Aorta (tissue), 5 donors: ENCODE data around the gene TNRC6C. TPM values are rescaled to one million over a fixed set of nuclear protein-coding genes. Genes with fewer than 3 reads are reported as not detected.

Source experiments
- ATAC-seq: fragments of 200-7000 bp; cut with Tn5 transposase; one replicate; pipeline ENCODE4 v1.9.1; 2022; ENCODE audit warnings: moderate library complexity; ENCODE audit not compliant: low FRiP score
- DNase-seq, 2 donors: peaks; one replicate each; pipeline ENCODE4 v3.0.0-alpha.2; 2020
- H3K27ac ChIP-seq, 2 donors: one replicate each; pipeline ENCODE4 v1.5.1; 2013; ENCODE audit warnings: low read length in 2 of 2, mild to moderate bottlenecking in 2 of 2, moderate library complexity in 2 of 2, control low read depth in 1 of 2, inconsistent platforms in 1 of 2, low read depth in 1 of 2
- H3K27me3 ChIP-seq, 2 donors: one replicate each; pipeline ENCODE4 v1.6.1; 2013; ENCODE audit warnings: control low read depth in 1 of 2, low read length in 1 of 2, mild to moderate bottlenecking in 1 of 2, moderate library complexity in 1 of 2; ENCODE audit not compliant: insufficient read depth in 2 of 2, control insufficient read depth in 1 of 2
- H3K36me3 ChIP-seq, 2 donors: one replicate each; pipeline ENCODE4 v1.6.1; 2013; ENCODE audit warnings: control low read depth in 1 of 2, low read length in 1 of 2, mild to moderate bottlenecking in 1 of 2; ENCODE audit not compliant: insufficient read depth in 2 of 2, control insufficient read depth in 1 of 2
- H3K4me1 ChIP-seq, 2 donors: one replicate each; pipeline ENCODE4 v1.6.1; 2013; ENCODE audit warnings: low read length in 2 of 2, control low read depth in 1 of 2, mild to moderate bottlenecking in 1 of 2, moderate library complexity in 1 of 2; ENCODE audit not compliant: insufficient read depth in 2 of 2, control insufficient read depth in 1 of 2
- H3K4me3 ChIP-seq, 2 donors: one replicate each; pipeline ENCODE4 v1.5.1; 2013; ENCODE audit warnings: low read length in 2 of 2, control low read depth in 1 of 2, mild to moderate bottlenecking in 1 of 2
- H3K9me3 ChIP-seq: one replicate; pipeline ENCODE4 v1.6.1; 2013; ENCODE audit warnings: mild to moderate bottlenecking, low read length; ENCODE audit not compliant: control insufficient read depth
- WGBS, 2 donors: extraction: QIAGEN DNeasy Blood & Tissue Kit; methylation state at CpG; one replicate each; pipeline ENCODE4 v1.1.7; 2013; 5-methylcytosine and 5-hydroxymethylcytosine counted together
- intact Hi-C, 2 donors: fragments of 100-400 bp; cut with DNase I; formaldehyde crosslinking; loops; one replicate each; pipeline versions ENCODE4 v1.14.2 to v1.15.0; 2022
- polyA plus RNA-seq, 2 donors: library from polyadenylated mRNA; stranded (reverse); fragments of 200-250 nt; gene quantifications; one replicate each; pipeline ENCODE4 v1.2.3, GENCODE V29; 2013
- total RNA-seq, 2 donors: library from RNA; stranded (reverse); fragmentation: NEBNext Ultra II Directional; extraction: Animal tissue kit (Norgen Biotek cat#: 25700); gene quantifications; one replicate each; pipeline ENCODE4 v1.2.1, GENCODE V29; 2021
- donor health status: healthy with polysubstance abuse.
- donor health status: Bipolar disorder and iron deficiency.
- donor health status: DM: no; HTN: no; CAD: no.
- donor health status: DM: no; HTN: no; CAD: no.
- donor health status: DM: yes; HTN: yes; CAD: no.

The TNRC6C gene
- total and polyA plus RNA-seq, 4 donors: 3.3 to 62.2 (median 28.6) TPM

GRCh38 chr17:78130437-78131101 lies 172.1 kb downstream of the TNRC6C start, which contains the start of gene TMC8:
Gene TMC8 (plus strand): TSS chr17:78130771. CDS start chr17:78131589, 818 bp downstream.
- Histone ChIP-seq H3K27ac (no peak within 1 kb of the TSS), H3K36me3 (no peaks in the 10 kb centered on the region), H3K4me1 (no peaks in the 10 kb centered on the region), H3K4me3 (no peak within 1 kb of the TSS), H3K27me3 (no peaks in the 10 kb centered on the region), H3K9me3 (no peaks in the 10 kb centered on the region)
- intact Hi-C loops: no loop called here
- DNase-seq (no peak), ATAC-seq (no peak)
- 85 to 95% methylated on average over 10 of the region's 10 CpGs for WGBS, 2 donors

- ATAC-seq: no peak
- 22 to 34% methylated on average over 51 to 74 of the region's 74 CpGs for WGBS, 2 donors
- H3K36me3 ChIP-seq: no peaks in the 10 kb centered on the region
- no peak overlapping the region for H3K4me3 ChIP-seq
- no peaks in the 10 kb centered on the region for H3K4me1 ChIP-seq
- H3K27ac ChIP-seq: no peak overlapping the region
- H3K27me3 ChIP-seq: no peaks in the 10 kb centered on the region
- DNase-seq: peak in 1 of 2 donors; percentile 82
- H3K9me3 ChIP-seq: no peaks in the 10 kb centered on the region
- intact Hi-C loops: no loop called here
Observed at GRCh38 chr17:78131172-78132083, 172.9 kb downstream of the TNRC6C start.

- H3K27ac ChIP-seq: no peak overlapping the region
- WGBS, 2 donors: 28 to 39% methylated on average over 23 to 38 of the region's 38 CpGs
- DNase-seq (peak in 1 of 2 donors; percentile 54), ATAC-seq (no peak)
- no peaks in the 10 kb centered on the region for H3K27me3 ChIP-seq
- intact Hi-C loops: no loop called here
- H3K36me3 ChIP-seq: no peaks in the 10 kb centered on the region
- no peak overlapping the region for H3K4me3 ChIP-seq
- no peaks in the 10 kb centered on the region for H3K4me1 ChIP-seq
- no peaks in the 10 kb centered on the region for H3K9me3 ChIP-seq
Observed at GRCh38 chr17:78132084-78132676, 173.7 kb downstream of the TNRC6C start.

GRCh38 chr17:78132767-78133178 lies 174.3 kb downstream of the TNRC6C start:
- WGBS, 2 donors: 39 to 42% methylated on average over 9 of the region's 9 CpGs
- H3K27me3 ChIP-seq: no peaks in the 10 kb centered on the region
- no peaks in the 10 kb centered on the region for H3K9me3 ChIP-seq
- no peak overlapping the region for H3K4me3 ChIP-seq
- H3K27ac ChIP-seq: no peak overlapping the region
- no peaks in the 10 kb centered on the region for H3K4me1 ChIP-seq
- H3K36me3 ChIP-seq: no peaks in the 10 kb centered on the region
- no peak for ATAC-seq
- intact Hi-C loops: no loop called here
- no peak for DNase-seq

GRCh38 chr17:78133179-78133951 lies 174.9 kb downstream of the TNRC6C start:
- H3K27me3 ChIP-seq: no peaks in the 10 kb centered on the region
- no peaks in the 10 kb centered on the region for H3K4me1 ChIP-seq
- 93 to 94% methylated on average over 30 of the region's 30 CpGs for WGBS, 2 donors
- no peaks in the 10 kb centered on the region for H3K36me3 ChIP-seq
- DNase-seq: no peak
- ATAC-seq: no peak
- intact Hi-C loops: no loop called here
- H3K27ac ChIP-seq: no peak overlapping the region
- no peaks in the 10 kb centered on the region for H3K9me3 ChIP-seq
- no peak overlapping the region for H3K4me3 ChIP-seq

- no peaks in the 10 kb centered on the region for H3K4me1 ChIP-seq
- WGBS, 2 donors: 81 to 82% methylated on average over 39 of the region's 39 CpGs
- no peak overlapping the region for H3K27ac ChIP-seq
- no peak overlapping the region for H3K4me3 ChIP-seq
- DNase-seq (peak; percentile 65 to 76), ATAC-seq (no peak)
- H3K9me3 ChIP-seq: no peaks in the 10 kb centered on the region
- H3K36me3 ChIP-seq: no peaks in the 10 kb centered on the region
- intact Hi-C loops: no loop called here
- no peaks in the 10 kb centered on the region for H3K27me3 ChIP-seq
Observed at GRCh38 chr17:78133971-78134898, 175.7 kb downstream of the TNRC6C start.

GRCh38 chr17:78134899-78135385 lies 176.4 kb downstream of the TNRC6C start:
- DNase-seq: no peak
- ATAC-seq: no peak
- WGBS, 2 donors: 85 to 87% methylated on average over 9 of the region's 9 CpGs
- no peak overlapping the region for H3K4me3 ChIP-seq
- no peak overlapping the region for H3K27ac ChIP-seq
- no peaks in the 10 kb centered on the region for H3K36me3 ChIP-seq
- no peaks in the 10 kb centered on the region for H3K9me3 ChIP-seq
- intact Hi-C loops: no loop called here
- H3K27me3 ChIP-seq: no peaks in the 10 kb centered on the region
- H3K4me1 ChIP-seq: no peaks in the 10 kb centered on the region
